Loucy (cell line): ENCODE measurements around the gene TGFBR3L.
A peak's percentile ranks its signal among the peaks of the same experiment; 100 is the strongest.

Experiments used
- H2AFZ ChIP-seq: fragments of 200-600 bp; sonication (generic); 2 replicates; pipeline ENCODE4 v1.6.0; 2016; ENCODE audit warnings: antibody characterized with exemption, mild to moderate bottlenecking, low read length, moderate library complexity
- H3F3A ChIP-seq: fragments of 200-600 bp; 2 replicates; pipeline ENCODE4 v1.6.0; 2016; ENCODE audit warnings: antibody characterized with exemption, low read depth, mild to moderate bottlenecking
- H3K27me3 ChIP-seq: fragments of 200-600 bp; sonication (generic); 2 replicates; pipeline ENCODE4 v1.6.1; 2014; ENCODE audit warnings: low read length, mild to moderate bottlenecking; ENCODE audit not compliant: insufficient read depth, poor library complexity, severe bottlenecking
- H3K36me3 ChIP-seq: fragments of 200-600 bp; sonication (generic); 2 replicates; pipeline ENCODE4 v1.6.1; 2016; ENCODE audit warnings: low read length; ENCODE audit not compliant: insufficient read depth
- H3K4me1 ChIP-seq: fragments of 200-600 bp; sonication (generic); 2 replicates; pipeline ENCODE4 v1.5.1; 2014; ENCODE audit warnings: low read length, mild to moderate bottlenecking; ENCODE audit not compliant: insufficient read depth, poor library complexity, severe bottlenecking
- H3K4me2 ChIP-seq: fragments of 200-600 bp; sonication (generic); 2 replicates; pipeline ENCODE4 v1.6.0; 2014; ENCODE audit warnings: antibody characterized with exemption, low read length, low read depth, mild to moderate bottlenecking; ENCODE audit not compliant: poor library complexity, severe bottlenecking
- H3K4me3 ChIP-seq: fragments of 200-600 bp; sonication (generic); 2 replicates; pipeline ENCODE4 v1.5.1; 2014; ENCODE audit warnings: low read length, mild to moderate bottlenecking, mixed read lengths; ENCODE audit not compliant: poor library complexity, severe bottlenecking
- H3K79me2 ChIP-seq: fragments of 200-600 bp; sonication (generic); 2 replicates; pipeline ENCODE4 v1.6.1; 2014; ENCODE audit warnings: low read length; ENCODE audit not compliant: insufficient read depth
- H3K9ac ChIP-seq: fragments of 200-600 bp; sonication (generic); 2 replicates; pipeline ENCODE4 v1.6.0; 2014; ENCODE audit warnings: mild to moderate bottlenecking, low read depth, low read length, moderate library complexity; ENCODE audit not compliant: poor library complexity, severe bottlenecking
- H3K9me2 ChIP-seq: fragments of 200-600 bp; sonication (generic); replicated peaks from 2 replicates; pipeline ENCODE4 v1.6.1; 2016; ENCODE audit warnings: low read depth, low read length, mixed read lengths
- H3K9me3 ChIP-seq: fragments of 200-600 bp; sonication (generic); 2 replicates; pipeline ENCODE4 v1.6.1; 2014; ENCODE audit warnings: mild to moderate bottlenecking, antibody characterized with exemption, low read length, low read depth; ENCODE audit not compliant: insufficient read depth
- H4K20me1 ChIP-seq: fragments of 200-600 bp; sonication (generic); 2 replicates; pipeline ENCODE4 v1.6.0; 2014; ENCODE audit warnings: antibody characterized with exemption, low read length, mild to moderate bottlenecking; ENCODE audit not compliant: insufficient read depth, poor library complexity, severe bottlenecking
- CTCF ChIP-seq: fragments of 200-600 bp; sonication (generic); conservative IDR thresholded peaks from 2 replicates; pipeline ENCODE4 v1.5.1; 2014; ENCODE audit warnings: mild to moderate bottlenecking, antibody characterized with exemption, low read length
- EZH2phosphoT487 ChIP-seq: fragments of 200-600 bp; IDR thresholded peaks from 2 replicates; pipeline ENCODE4 v1.6.1; 2018; ENCODE audit warnings: antibody characterized with exemption, mild to moderate bottlenecking, moderate library complexity, borderline replicate concordance

TGFBR3L gene

GRCh38 chr19:7874076-7874896 lies 40.3 kb upstream of the TGFBR3L start, which contains the start of gene PRR36:
Gene PRR36, minus strand, starts transcription at chr19:7874390. Its CDS starts 701 bp downstream, at chr19:7873689.
- Histone ChIP-seq H3K4me1 (peaks cover 16% of the 10 kb centered on the region), H3K9ac (peak within 1 kb of the TSS; percentile 79), H3K36me3 (no peaks in the 10 kb centered on the region), H4K20me1 (no peaks in the 10 kb centered on the region), H3K4me2 (peak within 1 kb of the TSS; percentile 67), H3F3A (peaks cover 4% of the 10 kb centered on the region; the same call in 1 of the 2 replicates), H3K79me2 (no peaks in the 10 kb centered on the region), H3K9me3 (no peaks in the 10 kb centered on the region), H3K4me3 (peak within 1 kb of the TSS; percentile 78), H3K9me2 (no peaks in the 10 kb centered on the region), H3K27me3 (no peaks in the 10 kb centered on the region), H2AFZ (peak within 1 kb of the TSS; percentile 95)
- TF ChIP-seq EZH2phosphoT487 (no peak), CTCF (no peak)

GRCh38 chr19:7874897-7875273 lies 39.7 kb upstream of the TGFBR3L start:
- peak overlapping the region; percentile 67 for H3K4me2 ChIP-seq
- H3K27me3 ChIP-seq: no peaks in the 10 kb centered on the region
- TF ChIP-seq CTCF (no peak), EZH2phosphoT487 (no peak)
- peak overlapping the region; percentile 95 for H2AFZ ChIP-seq
- peak overlapping the region; percentile 79 for H3K9ac ChIP-seq
- no peaks in the 10 kb centered on the region for H4K20me1 ChIP-seq
- H3K79me2 ChIP-seq: no peaks in the 10 kb centered on the region
- peaks cover 4% of the 10 kb centered on the region; the same call in 1 of the 2 replicates for H3F3A ChIP-seq
- no peaks in the 10 kb centered on the region for H3K9me2 ChIP-seq
- H3K4me1 ChIP-seq: peaks cover 16% of the 10 kb centered on the region
- no peaks in the 10 kb centered on the region for H3K36me3 ChIP-seq
- no peaks in the 10 kb centered on the region for H3K9me3 ChIP-seq
- peak overlapping the region; percentile 78 for H3K4me3 ChIP-seq

- Histone ChIP-seq H3K9me3 (no peaks in the 10 kb centered on the region), H3K36me3 (no peaks in the 10 kb centered on the region), H3F3A (no peaks in the 10 kb centered on the region), H3K4me3 (no peak overlapping the region), H3K9ac (no peak overlapping the region), H3K4me1 (peaks cover 5% of the 10 kb centered on the region), H3K4me2 (no peak overlapping the region), H4K20me1 (no peaks in the 10 kb centered on the region), H3K79me2 (no peaks in the 10 kb centered on the region), H3K27me3 (no peaks in the 10 kb centered on the region), H2AFZ (no peak overlapping the region), H3K9me2 (no peaks in the 10 kb centered on the region)
- TF ChIP-seq CTCF: no peak
- no peak for TF ChIP-seq EZH2phosphoT487
Observed at GRCh38 chr19:7877249-7877836, 37.3 kb upstream of the TGFBR3L start.
